Measurements from ENCODE around the gene ATP2A2. TPM values are rescaled to one million over a fixed set of nuclear protein-coding genes. Genes with fewer than 3 reads are reported as not detected.

ATP2A2 gene
- total and polyA plus RNA-seq, 2 of the 8 experiments (the other 6 are each of a cell fraction or from before 2014, with no cell fraction given) = 86.1 to 271 TPM

GRCh38 chr12:110330124-110330523 is 49.1 kb downstream of the ATP2A2 start (continued):
- TF ChIP-seq YY1 (IDR thresholded peaks at IDR 0.05; ENCODE audit: low read depth, low read length) (no peak), RBBP5 (IDR thresholded peaks at IDR 0.05; ENCODE audit: borderline replicate concordance, low read depth, low read length) (no peak), POLR2A (IDR thresholded peaks at IDR 0.05; ENCODE audit: control extremely low read depth in 1 of 2, low read depth in 2 of 2, low read length in 2 of 2) (no peak), CBX5 (IDR thresholded peaks at IDR 0.05; ENCODE audit: low read depth, low read length) (no peak), CHD2 (IDR thresholded peaks at IDR 0.05; ENCODE audit: low read length) (no peak)
